H1 (cell line): Measurements from ENCODE around the gene RAB11FIP5. TPM values are rescaled to one million over a fixed set of nuclear protein-coding genes. Genes with fewer than 3 reads are reported as not detected.

Source experiments
- CTCF ChIA-PET: fragments of 300-600 bp; sonication (Branson Sonifier 250); formaldehyde crosslinking; loops from one replicate; lab custom pipeline; 2021; ENCODE audit not compliant: partially characterized antibody; lab: Charles Lee
- POLR2A ChIA-PET: fragments of 300-600 bp; sonication (Branson Sonifier 250); formaldehyde crosslinking; loops from one replicate; lab custom pipeline; 2021; ENCODE audit warnings: inconsistent platforms; ENCODE audit not compliant: partially characterized antibody; lab: Charles Lee
- DNase-seq, 2 experiments: peaks; one replicate each; pipeline versions ENCODE4 v3.0.0 to v3.0.0-alpha.2; 2010 to 2022; ENCODE audit warnings: low spot score in 2 of 2, low read depth in 1 of 2, mixed read lengths in 1 of 2
- FAIRE-seq: peaks from 2 replicates; lab custom pipeline; 2011; peaks lifted over from hg19 to GRCh38; lab: Jason Lieb, UNC
- H2AFZ ChIP-seq: 2 replicates; pipeline ENCODE4 v1.8.1; 2012; ENCODE audit warnings: low read length, inconsistent platforms
- H2AK5ac ChIP-seq: 2 replicates; pipeline ENCODE4 v1.6.1; 2013; ENCODE audit warnings: low read depth, low read length
- H2BK120ac ChIP-seq: replicated peaks from 2 replicates; pipeline ENCODE3; 2013; ENCODE audit warnings: low read depth, low read length, inconsistent platforms
- H2BK12ac ChIP-seq: 2 replicates; pipeline ENCODE4 v1.6.1; 2013; ENCODE audit warnings: low read depth, low read length
- H2BK15ac ChIP-seq: 2 replicates; pipeline ENCODE4 v1.6.1; 2013; ENCODE audit warnings: low read length
- H2BK20ac ChIP-seq: 2 replicates; pipeline ENCODE4 v1.6.1; 2013; ENCODE audit warnings: low read length
- H2BK5ac ChIP-seq: 2 replicates; pipeline ENCODE4 v1.6.1; 2013; ENCODE audit warnings: low read depth, low read length
- H3K14ac ChIP-seq: 2 replicates; pipeline ENCODE4 v1.6.1; 2013; ENCODE audit warnings: inconsistent platforms; ENCODE audit not compliant: insufficient read length
- H3K18ac ChIP-seq: 2 replicates; pipeline ENCODE4 v1.6.1; 2013; ENCODE audit warnings: low read length; ENCODE audit errors: extremely low read depth
- H3K23ac ChIP-seq: 2 replicates; pipeline ENCODE4 v1.6.1; 2013; ENCODE audit warnings: inconsistent platforms; ENCODE audit not compliant: insufficient read length
- H3K23me2 ChIP-seq: 2 replicates; pipeline ENCODE4 v1.6.1; 2013; ENCODE audit warnings: low read depth, low read length
- H3K27ac ChIP-seq: 2 replicates; pipeline ENCODE4 v1.6.1; 2011; ENCODE audit warnings: low read depth, low read length, inconsistent platforms
- H3K27me3 ChIP-seq, 4 experiments: replicated peaks in 1 of 4; 1 replicate in 1 of 4; 2 replicates in 3 of 4; pipeline versions ENCODE4 v1.6.1 to v1.8.1; 2011 to 2013; ENCODE audit warnings: low read length in 3 of 4, mild to moderate bottlenecking in 3 of 4, inconsistent platforms in 2 of 4, mixed read lengths in 2 of 4, moderate library complexity in 1 of 4; ENCODE audit not compliant: control insufficient read depth in 3 of 4, insufficient read depth in 3 of 4; ENCODE audit errors: extremely low read depth in 1 of 4
- H3K36me3 ChIP-seq, 4 experiments: 2 replicates each; pipeline versions ENCODE4 v1.6.1 to v1.8.1; 2011 to 2013; ENCODE audit warnings: mild to moderate bottlenecking in 4 of 4, low read length in 3 of 4, moderate library complexity in 2 of 4, control low read depth in 1 of 4, inconsistent platforms in 1 of 4; ENCODE audit not compliant: insufficient read depth in 4 of 4, control insufficient read depth in 2 of 4
- H3K4ac ChIP-seq: replicated peaks from 2 replicates; pipeline ENCODE3; 2013; ENCODE audit warnings: low read length, low read depth, mixed read lengths, inconsistent platforms; ENCODE audit not compliant: insufficient read length
- H3K4me1 ChIP-seq, 4 experiments: replicated peaks in 1 of 4; 1 replicate in 1 of 4; 2 replicates in 3 of 4; pipeline versions ENCODE4 v1.6.1 to v1.8.1; 2011 to 2013; ENCODE audit warnings: low read length in 3 of 4, inconsistent platforms in 2 of 4, mixed read lengths in 1 of 4; ENCODE audit not compliant: insufficient read depth in 4 of 4, control insufficient read depth in 3 of 4
- H3K4me2 ChIP-seq, 2 experiments: 2 replicates each; pipeline versions ENCODE4 v1.6.1 to v1.8.1; 2011 to 2013; ENCODE audit warnings: low read depth in 2 of 2, low read length in 2 of 2, control low read depth in 1 of 2, inconsistent platforms in 1 of 2, mild to moderate bottlenecking in 1 of 2; ENCODE audit not compliant: insufficient read depth in 1 of 2
- H3K4me3 ChIP-seq, 4 experiments: fragments of 200-600, 300-600 bp in 1 of 4; sonication (generic), shearing (Covaris generic), sonication (Bioruptor Twin) in 1 of 4; 2 replicates each; pipeline versions ENCODE4 v1.5.1 to v1.8.1; 2011 to 2016; ENCODE audit warnings: low read length in 4 of 4, low read depth in 3 of 4, control low read depth in 2 of 4, inconsistent platforms in 2 of 4, mild to moderate bottlenecking in 2 of 4, mixed read lengths in 1 of 4, moderate library complexity in 1 of 4; ENCODE audit not compliant: insufficient read depth in 2 of 4; ENCODE audit errors: extremely low read depth in 1 of 4
- H3K56ac ChIP-seq: replicated peaks from 2 replicates; pipeline ENCODE3; 2013; ENCODE audit warnings: low read depth, mild to moderate bottlenecking, mixed read lengths, low read length, inconsistent platforms; ENCODE audit not compliant: insufficient read length
- H3K79me1 ChIP-seq: 2 replicates; pipeline ENCODE4 v1.6.1; 2013; ENCODE audit warnings: low read depth, low read length, control low read depth
- H3K79me2 ChIP-seq, 2 experiments: 2 replicates each; pipeline versions ENCODE4 v1.6.1 to v1.8.1; 2012 to 2013; ENCODE audit warnings: low read length in 2 of 2, mild to moderate bottlenecking in 2 of 2, inconsistent platforms in 1 of 2; ENCODE audit not compliant: insufficient read depth in 2 of 2, control insufficient read depth in 1 of 2
- H3K9ac ChIP-seq, 4 experiments: replicated peaks in 1 of 4; 1 replicate in 1 of 4; 2 replicates in 3 of 4; pipeline versions ENCODE4 v1.6.1 to v1.8.1; 2011 to 2013; ENCODE audit warnings: low read depth in 3 of 4, low read length in 3 of 4, control low read depth in 2 of 4, mild to moderate bottlenecking in 2 of 4, moderate library complexity in 2 of 4, inconsistent platforms in 1 of 4; ENCODE audit errors: extremely low read depth in 1 of 4
- H3K9me3 ChIP-seq, 2 experiments: 2 replicates each; pipeline versions ENCODE4 v1.6.1 to v1.8.1; 2012 to 2013; ENCODE audit warnings: mild to moderate bottlenecking in 2 of 2, moderate library complexity in 2 of 2, control low read depth in 1 of 2, inconsistent platforms in 1 of 2, low read depth in 1 of 2, low read length in 1 of 2, mixed read lengths in 1 of 2; ENCODE audit not compliant: insufficient read depth in 2 of 2
- H4K20me1 ChIP-seq, 2 experiments: replicated peaks in 1 of 2; 2 replicates each; pipeline versions ENCODE3 to v1.8.1; 2011 to 2013; ENCODE audit warnings: inconsistent platforms in 2 of 2, low read length in 2 of 2, mild to moderate bottlenecking in 1 of 2; ENCODE audit not compliant: insufficient read depth in 2 of 2, control insufficient read depth in 1 of 2
- H4K5ac ChIP-seq: 2 replicates; pipeline ENCODE4 v1.6.1; 2013; ENCODE audit warnings: low read length, low read depth, mixed read lengths, inconsistent platforms; ENCODE audit not compliant: insufficient read length
- H4K8ac ChIP-seq: 2 replicates; pipeline ENCODE4 v1.8.0; 2013; ENCODE audit warnings: mild to moderate bottlenecking, moderate library complexity, low read length, inconsistent platforms; ENCODE audit not compliant: insufficient read depth; ENCODE audit errors: extremely low read depth
- H4K91ac ChIP-seq: replicated peaks from 2 replicates; pipeline ENCODE3; 2013; ENCODE audit warnings: low read length, mixed read lengths, inconsistent platforms; ENCODE audit not compliant: insufficient read length
- CBX8 ChIP-seq: fragments of 300-800, 300-1000 bp; sonication (generic); IDR thresholded peaks from 2 replicates; pipeline ENCODE4 v1.7.1; 2016; ENCODE audit warnings: low read depth, low read length, borderline replicate concordance
- CEBPB ChIP-seq: IDR thresholded peaks from 2 replicates; pipeline ENCODE4 v1.6.1; 2012; ENCODE audit warnings: low read depth, low read length
- CTCF ChIP-seq, 3 experiments: IDR thresholded peaks; 1 replicate in 2 of 3; 2 replicates in 1 of 3; pipeline versions ENCODE4 v1.5.1 to v1.6.1; 2011; ENCODE audit warnings: low read length in 3 of 3, mild to moderate bottlenecking in 3 of 3, inconsistent platforms in 2 of 3, low read depth in 1 of 3, moderate library complexity in 1 of 3; ENCODE audit not compliant: insufficient read depth in 1 of 3; ENCODE audit errors: control extremely low read depth in 1 of 3
- JUND ChIP-seq: IDR thresholded peaks from 2 replicates; pipeline ENCODE4 v1.6.1; 2011; ENCODE audit warnings: mild to moderate bottlenecking, improper control_type of control experiment, low read length
- MAFK ChIP-seq: IDR thresholded peaks from 2 replicates; pipeline ENCODE4 v1.6.1; 2012; ENCODE audit warnings: low read depth, mild to moderate bottlenecking, improper control_type of control experiment, low read length
- PHF8 ChIP-seq: fragments of 200-600 bp; sonication (generic); conservative IDR thresholded peaks from 2 replicates; pipeline ENCODE4 v1.7.1; 2012; ENCODE audit warnings: low read depth, mild to moderate bottlenecking, inconsistent platforms, low read length, moderate library complexity
- SIX5 ChIP-seq: IDR thresholded peaks from 2 replicates; pipeline ENCODE4 v1.6.1; 2011; ENCODE audit warnings: mild to moderate bottlenecking, low read depth, low read length
- SP2 ChIP-seq: IDR thresholded peaks from 2 replicates; pipeline ENCODE4 v1.6.1; 2012; ENCODE audit warnings: mild to moderate bottlenecking, low read length, inconsistent platforms
- SUZ12 ChIP-seq: fragments of 200-600 bp; sonication (generic); IDR thresholded peaks from 2 replicates; pipeline ENCODE4 v1.6.1; 2012; ENCODE audit warnings: mild to moderate bottlenecking, inconsistent platforms, low read length, moderate library complexity, mixed read lengths
- TAF1 ChIP-seq: IDR thresholded peaks from 2 replicates; pipeline ENCODE4 v1.6.1; 2011; ENCODE audit warnings: mild to moderate bottlenecking, low read depth, low read length
- WGBS, 2 experiments: shearing (Covaris generic) in 1 of 2; methylation state at CpG; one replicate each; pipeline versions ENCODE4 v1.1.6 to v1.1.7; 2013 to 2015; ENCODE audit warnings: low lambda C conversion rate in 2 of 2, mixed read lengths in 2 of 2, inconsistent platforms in 1 of 2, low coverage in 1 of 2, missing lambda C conversion rate in 1 of 2; ENCODE audit not compliant: insufficient replicate concordance in 2 of 2, insufficient coverage in 1 of 2, insufficient read length in 1 of 2; ENCODE audit errors: extremely low coverage in 1 of 2, missing lambda C conversion rate in 1 of 2; 5-methylcytosine and 5-hydroxymethylcytosine counted together
- polyA plus RNA-seq, 7 experiments: library from polyadenylated mRNA; depleted of rRNA in 3 of 7; stranded (reverse) in 5 of 7; unstranded in 2 of 7; fragments of >200 nt in 5 of 7; fragments of 200-250 nt in 2 of 7; gene quantifications; 1 replicate in 5 of 7; 2 replicates in 1 of 7; 4 replicates in 1 of 7; pipeline versions ENCODE4 v1.2.1 to v1.2.3, GENCODE V29; 2011 to 2013; ENCODE audit warnings: missing spikeins in 2 of 7, mixed read lengths in 2 of 7
- total RNA-seq: library from RNA; stranded (reverse); fragmentation: NEBNext Ultra II Directional; extraction: Animal tissue kit (Norgen Biotek cat#: 25700); gene quantifications from 2 replicates; pipeline ENCODE4 v1.2.1, GENCODE V29; 2021

RAB11FIP5 gene
- total and polyA plus RNA-seq, 2 of the 8 experiments (the other 6 are each of a cell fraction or from before 2014, with no cell fraction given) = 6.3 to 17.0 TPM

GRCh38 chr2:73068147-73068546, 44.6 kb downstream of the RAB11FIP5 start:
- Histone ChIP-seq H2AFZ (no peak overlapping the region), H3K36me3 (no peaks in the 10 kb centered on the region), H3K27ac (no peak overlapping the region), H2AK5ac (no peak overlapping the region), H2BK12ac (no peak overlapping the region), H3K4ac (no peak overlapping the region), H3K18ac (no peak overlapping the region), H3K9ac (no peak overlapping the region), H3K4me2 (peak overlapping the region in 1 of 2 experiments; percentile 97; a peak in 1 of 4 replicates), H3K4me1 (peaks cover 13 to 27% (median 15%) of the 10 kb centered on the region in 4 experiments), H3K14ac (no peak overlapping the region), H3K56ac (no peak overlapping the region), H2BK15ac (no peak overlapping the region), H3K79me2 (peaks cover 4 to 52% of the 10 kb centered on the region in 2 experiments; a peak in 3 of 4 replicates), H4K8ac (no peak overlapping the region), H3K27me3 (peaks cover 0 to 4% (median 0%) of the 10 kb centered on the region in 4 experiments; a peak in 4 of 7 replicates), H2BK20ac (no peak overlapping the region), H3K4me3 (no peak overlapping the region), H3K79me1 (peaks cover 16% of the 10 kb centered on the region; the same call in 1 of the 2 replicates), H3K23ac (no peak overlapping the region), H2BK5ac (no peak overlapping the region), H4K91ac (no peak overlapping the region), H4K20me1 (peaks cover 3 to 16% of the 10 kb centered on the region in 2 experiments), H2BK120ac (no peak overlapping the region), H3K9me3 (no peaks in the 10 kb centered on the region), H4K5ac (no peak overlapping the region), H3K23me2 (peaks cover 14% of the 10 kb centered on the region; the same call in 1 of the 2 replicates)
- DNase-seq = no peak
- no peak for FAIRE-seq
- TF ChIP-seq SUZ12 (no peak), SIX5 (no peak), PHF8 (no peak), MAFK (no peak), TAF1 (no peak), CEBPB (no peak), CTCF (IDR thresholded peaks at IDR 0.05; ENCODE audit: control extremely low read depth in 1 of 3, insufficient read depth in 1 of 3, low read depth in 1 of 3, low read length in 3 of 3) (no peak), CBX8 (no peak), JUND (no peak), SP2 (no peak)
- POLR2A ChIA-PET = no interaction called here
- 85% methylated on average over 2 of the region's 2 CpGs; no CpG with 5 or more reads in 1 of the 2 experiments for WGBS, 2 experiments
- CTCF ChIA-PET = no interaction called here
